ENCODE measurements around the gene RTP5.

- no peak for TF ChIP-seq CTCF (conservative IDR thresholded peaks at IDR 0.05; ENCODE audit: low read length)
- TF ChIP-seq EZH2phosphoT487 (IDR thresholded peaks at IDR 0.05; ENCODE audit: borderline replicate concordance), result no peak
Measured at GRCh38 chr2:241879326-241879725, 9.8 kb downstream of the RTP5 start.

Measured in Loucy (cell line).